AG04449 (cell line): ENCODE data around the gene ARF6.
A peak's percentile ranks its signal among the peaks of the same experiment; 100 is the strongest.

Source experiments
- CTCF ChIA-PET: fragments of 350-600 bp; formaldehyde crosslinking; extraction: SDS; loops from one replicate; lab custom pipeline; 2021; ENCODE audit warnings: antibody characterized with exemption; lab: Yijun Ruan, JAX
- POLR2A ChIA-PET: fragments of 400-600, 350-600 bp; formaldehyde crosslinking; extraction: SDS; loops from one replicate; lab custom pipeline; 2020; ENCODE audit warnings: antibody characterized with exemption, inconsistent platforms; lab: Yijun Ruan, JAX
- DNase-seq: peaks from one replicate; pipeline ENCODE4 v3.0.0-alpha.2; 2010; ENCODE audit warnings: low read depth, low spot score
- H3K4me3 ChIP-seq: 2 replicates; pipeline ENCODE4 v1.5.1; 2011; ENCODE audit warnings: low read depth, mild to moderate bottlenecking, control low read depth, low read length
- TF ChIP-seq, protein P1 (sequence below): IDR thresholded peaks from one replicate; pipeline ENCODE4 v1.5.1; 2011; ENCODE audit warnings: mild to moderate bottlenecking, moderate library complexity, low read length, control low read depth, inconsistent platforms; ENCODE audit not compliant: insufficient read depth; ENCODE audit errors: missing control alignments

ARF6 gene

DNA sequence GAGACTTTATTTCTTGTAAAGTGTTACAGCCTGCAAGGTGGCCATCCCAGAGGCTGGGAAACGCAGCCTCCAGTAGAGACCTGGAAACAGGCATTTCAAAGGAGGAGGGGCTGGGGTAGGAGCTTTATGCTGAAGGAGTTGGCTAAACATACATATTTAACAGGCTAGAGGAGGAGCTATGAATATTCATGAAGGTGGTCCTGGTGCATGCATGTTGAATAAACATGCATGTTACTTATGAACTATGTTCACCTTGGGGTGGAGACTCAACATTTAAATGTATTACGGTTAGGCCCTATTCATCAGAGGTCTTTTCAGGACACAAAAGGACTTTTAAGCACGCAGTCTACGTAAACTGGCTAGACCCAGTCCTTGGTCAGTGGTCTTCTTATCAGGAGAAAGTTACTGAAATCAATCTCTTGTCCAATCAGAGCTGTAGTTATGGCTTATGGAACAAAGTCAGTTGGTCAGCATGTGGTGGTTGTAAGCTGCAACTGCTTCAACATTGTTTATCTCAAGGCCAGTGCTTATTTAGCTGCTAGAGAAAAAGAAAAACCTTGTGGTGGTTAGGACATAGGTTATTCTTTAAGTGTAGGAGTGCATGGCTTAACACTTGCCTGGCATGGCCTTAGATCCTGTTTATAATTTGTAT is 11.4 kb upstream of the ARF6 start:
- DNase-seq: no peak
- POLR2A ChIA-PET: no interaction called here
- CTCF ChIA-PET: interaction anchor here (0.8 to 5.8 kb wide), 9 partner anchors 9 to 222 kb away, joined by 3 to 44 read pairs (median 4); no protein-coding TSS in a partner anchor
- H3K4me3 ChIP-seq: no peak overlapping the region
- TF ChIP-seq, protein P1, sequence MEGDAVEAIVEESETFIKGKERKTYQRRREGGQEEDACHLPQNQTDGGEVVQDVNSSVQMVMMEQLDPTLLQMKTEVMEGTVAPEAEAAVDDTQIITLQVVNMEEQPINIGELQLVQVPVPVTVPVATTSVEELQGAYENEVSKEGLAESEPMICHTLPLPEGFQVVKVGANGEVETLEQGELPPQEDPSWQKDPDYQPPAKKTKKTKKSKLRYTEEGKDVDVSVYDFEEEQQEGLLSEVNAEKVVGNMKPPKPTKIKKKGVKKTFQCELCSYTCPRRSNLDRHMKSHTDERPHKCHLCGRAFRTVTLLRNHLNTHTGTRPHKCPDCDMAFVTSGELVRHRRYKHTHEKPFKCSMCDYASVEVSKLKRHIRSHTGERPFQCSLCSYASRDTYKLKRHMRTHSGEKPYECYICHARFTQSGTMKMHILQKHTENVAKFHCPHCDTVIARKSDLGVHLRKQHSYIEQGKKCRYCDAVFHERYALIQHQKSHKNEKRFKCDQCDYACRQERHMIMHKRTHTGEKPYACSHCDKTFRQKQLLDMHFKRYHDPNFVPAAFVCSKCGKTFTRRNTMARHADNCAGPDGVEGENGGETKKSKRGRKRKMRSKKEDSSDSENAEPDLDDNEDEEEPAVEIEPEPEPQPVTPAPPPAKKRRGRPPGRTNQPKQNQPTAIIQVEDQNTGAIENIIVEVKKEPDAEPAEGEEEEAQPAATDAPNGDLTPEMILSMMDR: no peak

DNA sequence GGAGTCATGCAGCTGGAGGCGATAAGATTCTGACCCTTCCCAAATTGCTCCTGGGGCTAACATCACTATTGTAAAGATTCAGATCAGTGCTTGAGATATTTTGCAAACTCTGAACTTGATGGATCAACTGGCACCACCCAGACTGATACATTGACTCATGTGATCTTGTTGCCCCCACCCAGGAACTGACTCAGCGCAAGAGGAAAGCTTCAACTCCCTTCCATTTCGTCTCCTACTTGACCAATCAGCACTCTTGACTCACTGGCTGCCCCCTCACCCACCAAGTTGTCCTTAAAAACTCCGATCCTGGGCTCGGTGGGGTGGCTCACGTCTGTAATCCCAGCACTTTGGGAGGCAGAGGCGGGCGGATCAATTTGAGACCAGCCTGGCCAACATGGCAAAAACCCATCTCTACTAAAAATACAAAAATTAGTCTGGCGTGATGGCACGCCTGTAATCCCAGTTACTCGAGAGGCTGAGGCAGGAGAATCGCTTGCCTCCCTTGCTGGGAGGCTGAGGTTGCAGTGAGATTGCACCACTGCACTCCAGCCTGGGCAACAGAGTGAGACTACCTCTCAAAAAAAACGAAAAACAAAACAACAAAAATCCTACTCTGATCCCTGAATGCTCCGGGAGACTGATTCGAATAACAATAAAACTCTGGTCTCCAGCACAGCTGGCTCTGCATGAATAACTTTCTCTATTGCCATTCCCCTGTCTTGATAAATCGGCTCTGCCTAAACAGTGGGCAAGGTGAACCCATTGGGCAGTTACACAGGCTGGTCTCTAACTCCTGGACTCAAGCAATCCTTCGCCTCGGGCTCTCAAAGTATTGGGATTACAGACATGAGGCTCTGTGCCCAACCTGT is 9.8 kb upstream of the ARF6 start:
- no peak for DNase-seq
- POLR2A ChIA-PET: no interaction called here
- TF ChIP-seq, protein P1: no peak
- CTCF ChIA-PET: interaction anchor here (0.7 to 5.8 kb wide), 4 partner anchors 16 to 221 kb away, joined by 3 to 44 read pairs (median 5); no protein-coding TSS in a partner anchor
- no peak overlapping the region for H3K4me3 ChIP-seq

DNA sequence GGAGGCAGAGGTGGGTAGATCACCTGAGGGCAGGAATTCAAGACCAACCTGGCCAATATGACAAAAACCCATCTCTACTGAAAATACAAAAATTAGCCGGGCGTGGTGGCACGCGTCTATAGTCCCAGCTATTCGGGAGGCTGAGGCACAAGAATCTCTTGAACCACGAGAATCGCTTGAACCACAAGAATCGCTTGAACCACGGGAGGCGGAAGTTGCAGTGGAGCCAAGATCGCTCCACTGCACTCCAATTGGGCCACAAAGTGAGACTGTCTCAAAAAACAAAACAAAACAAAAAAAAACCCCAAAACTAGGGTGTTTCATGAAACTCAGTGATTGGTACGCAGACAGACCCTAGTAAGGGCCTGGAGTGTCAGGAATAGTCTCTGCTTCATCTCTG is 6.4 kb upstream of the ARF6 start:
- no peak overlapping the region for H3K4me3 ChIP-seq
- TF ChIP-seq, protein P1: no peak
- CTCF ChIA-PET: no interaction called here
- POLR2A ChIA-PET: no interaction called here
- no peak for DNase-seq

DNA sequence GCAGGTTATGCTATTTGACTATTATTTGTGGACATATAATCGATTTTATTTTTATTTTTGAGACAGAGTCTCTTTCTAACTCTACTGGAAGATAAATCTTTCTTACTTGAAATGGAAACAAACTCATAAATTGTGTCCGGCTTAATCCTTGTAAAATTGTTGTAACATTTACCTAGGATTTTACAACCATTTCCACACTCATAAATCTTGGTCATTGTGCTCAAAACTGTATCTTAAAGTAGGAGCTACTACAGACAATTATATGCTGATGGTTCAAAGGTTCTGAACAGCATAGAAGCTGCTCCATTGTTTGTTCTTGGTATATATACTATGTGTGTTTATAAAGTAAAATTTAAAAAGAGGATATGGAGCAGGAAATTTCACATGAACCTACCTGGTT is 4.6 kb upstream of the ARF6 start:
- ChIA-PET CTCF (interaction anchor here (0.8 to 1.9 kb wide), 4 partner anchors 9 to 36 kb away, joined by 4 to 10 read pairs (median 6); partner anchors contain the start of gene NEMF), POLR2A (no interaction called here)
- no peak overlapping the region for H3K4me3 ChIP-seq
- TF ChIP-seq, protein P1: no peak
- no peak for DNase-seq

DNA sequence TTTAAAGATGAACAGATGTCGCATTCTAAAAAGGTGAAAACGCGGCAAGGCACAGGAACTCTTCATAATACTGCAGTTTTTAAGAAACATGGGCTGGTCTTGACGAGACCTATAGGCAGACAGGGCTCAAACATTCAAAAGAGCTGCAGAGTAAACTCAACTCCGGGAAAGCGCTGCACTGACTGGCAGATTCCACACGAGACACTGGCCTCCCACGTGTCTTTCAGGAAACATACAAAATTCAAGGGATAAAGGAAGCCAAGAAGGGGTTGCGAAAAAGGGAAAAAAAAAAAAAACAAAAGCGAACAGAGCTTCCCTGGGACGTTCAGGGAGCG is 614 bp upstream of the ARF6 start:
- peak; percentile 36 for DNase-seq
- H3K4me3 ChIP-seq: peak overlapping the region; percentile 80
- TF ChIP-seq, protein P1: no peak
- POLR2A ChIA-PET: interaction anchor here (0.9 to 2.6 kb wide), 6 partner anchors 24 to 175 kb away, joined by 3 to 17 read pairs (median 4); partner anchors contain the start of gene NEMF
- CTCF ChIA-PET: interaction anchor here (0.6 to 3.2 kb wide), 12 partner anchors 10 to 214 kb away, joined by 3 to 21 read pairs (median 4); no protein-coding TSS in a partner anchor
